ENCODE results near the gene C19orf47. TPM values are rescaled to one million over a fixed set of nuclear protein-coding genes. Genes with fewer than 3 reads are reported as not detected.

Gene C19orf47
- polyA plus RNA-seq, 3 donors = 7.6 to 10.2 (median 8.0) TPM

GRCh38 chr19:40320558-40320935 is 27.6 kb downstream of the C19orf47 start:
- Histone ChIP-seq H3K27ac (ENCODE audit: low read depth in 1 of 2, low read length in 2 of 2) (no peak overlapping the region), H3K9me3 (replicated peaks in 1 of 2; ENCODE audit: control insufficient read depth in 1 of 2, insufficient read depth in 1 of 2, low read length in 2 of 2) (no peaks in the 10 kb centered on the region), H2AFZ (ENCODE audit: insufficient read depth, low read depth, low read length, poor library complexity, severe bottlenecking) (no peak overlapping the region), H3K4me1 (ENCODE audit: control insufficient read depth in 1 of 2, insufficient read depth in 2 of 2, low read length in 2 of 2) (no peaks in the 10 kb centered on the region), H3K4me2 (replicated peaks; ENCODE audit: extremely low read depth, low read length, poor library complexity, severe bottlenecking) (no peak overlapping the region), H3K9ac (ENCODE audit: insufficient read depth, low read length, poor library complexity, severe bottlenecking) (no peak overlapping the region), H4K20me1 (ENCODE audit: insufficient read depth, low read length) (no peaks in the 10 kb centered on the region), H3K36me3 (replicated peaks in 1 of 2; ENCODE audit: control insufficient read depth in 1 of 2, insufficient read depth in 2 of 2, low read length in 2 of 2) (peaks cover 56 to 85% of the 10 kb centered on the region in 2 donors), H3K27me3 (ENCODE audit: control insufficient read depth in 2 of 2, insufficient read depth in 2 of 2, low read length in 2 of 2) (no peaks in the 10 kb centered on the region), H3K79me2 (ENCODE audit: insufficient read depth, low read length) (no peaks in the 10 kb centered on the region), H3K4me3 (replicated peaks in 1 of 3; ENCODE audit: low read depth in 2 of 3, low read length in 3 of 3) (no peak overlapping the region)
- intact Hi-C loops (cut with micrococcal nuclease) = no loop called here
- H3K27me3 Mint-ChIP-seq (ENCODE audit: low read depth in 3 of 3) = peaks cover 0 to 4% (median 0%) of the 10 kb centered on the region in 3 donors
- 100% methylated on average over 4 of the region's 7 CpGs for WGBS (ENCODE audit: insufficient coverage)
- H3K36me3 Mint-ChIP-seq = peaks cover 76 to 82% of the 10 kb centered on the region in 2 donors
- H3K27ac Mint-ChIP-seq = peak overlapping the region in 4 of 7 donors; percentile 18 to 55 (median 38)
- no peak for DNase-seq
- H3K4me1 Mint-ChIP-seq = no peaks in the 10 kb centered on the region
- H3K9me3 Mint-ChIP-seq = no peaks in the 10 kb centered on the region
- H3K4me3 Mint-ChIP-seq = no peak overlapping the region
- TF ChIP-seq CTCF (IDR thresholded peaks at IDR 0.05) = no peak

GRCh38 chr19:40317338-40317737 is 30.9 kb downstream of the C19orf47 start:
- Histone ChIP-seq H3K9me3 (replicated peaks in 1 of 2; ENCODE audit: control insufficient read depth in 1 of 2, insufficient read depth in 1 of 2, low read length in 2 of 2) (no peaks in the 10 kb centered on the region), H3K79me2 (ENCODE audit: insufficient read depth, low read length) (no peaks in the 10 kb centered on the region), H3K9ac (ENCODE audit: insufficient read depth, low read length, poor library complexity, severe bottlenecking) (no peak overlapping the region), H2AFZ (ENCODE audit: insufficient read depth, low read depth, low read length, poor library complexity, severe bottlenecking) (no peak overlapping the region), H3K4me3 (replicated peaks in 1 of 3; ENCODE audit: low read depth in 2 of 3, low read length in 3 of 3) (no peak overlapping the region), H4K20me1 (ENCODE audit: insufficient read depth, low read length) (no peaks in the 10 kb centered on the region), H3K27me3 (ENCODE audit: control insufficient read depth in 2 of 2, insufficient read depth in 2 of 2, low read length in 2 of 2) (no peaks in the 10 kb centered on the region), H3K27ac (ENCODE audit: low read depth in 1 of 2, low read length in 2 of 2) (no peak overlapping the region), H3K4me1 (ENCODE audit: control insufficient read depth in 1 of 2, insufficient read depth in 2 of 2, low read length in 2 of 2) (peaks cover 8 to 12% of the 10 kb centered on the region in 2 donors), H3K36me3 (replicated peaks in 1 of 2; ENCODE audit: control insufficient read depth in 1 of 2, insufficient read depth in 2 of 2, low read length in 2 of 2) (peaks cover 27 to 53% of the 10 kb centered on the region in 2 donors), H3K4me2 (replicated peaks; ENCODE audit: extremely low read depth, low read length, poor library complexity, severe bottlenecking) (no peak overlapping the region)
- no peak for TF ChIP-seq CTCF (IDR thresholded peaks at IDR 0.05)
- H3K27ac Mint-ChIP-seq = peak overlapping the region in 3 of 7 donors; percentile 37 to 58 (median 44)
- peaks cover 0 to 7% (median 0%) of the 10 kb centered on the region in 3 donors for H3K27me3 Mint-ChIP-seq (ENCODE audit: low read depth in 3 of 3)
- 100% methylated on average over 3 of the region's 7 CpGs for WGBS (ENCODE audit: insufficient coverage)
- peaks cover 0 to 1% (median 0%) of the 10 kb centered on the region in 7 donors for H3K9me3 Mint-ChIP-seq
- peaks cover 49 to 50% of the 10 kb centered on the region in 2 donors for H3K36me3 Mint-ChIP-seq
- H3K4me1 Mint-ChIP-seq = peaks cover 11% of the 10 kb centered on the region
- H3K4me3 Mint-ChIP-seq = no peak overlapping the region
- DNase-seq = no peak
- intact Hi-C loops (cut with micrococcal nuclease) = no loop called here

Data from CD14-positive monocyte (primary cell).